D341Med (cell line): ENCODE measurements around the gene PPCDC.

ENCODE experiments used
- DNase-seq: peaks from one replicate; pipeline ENCODE4 v3.0.0; 2012; ENCODE audit warnings: low spot score

PPCDC gene

DNA sequence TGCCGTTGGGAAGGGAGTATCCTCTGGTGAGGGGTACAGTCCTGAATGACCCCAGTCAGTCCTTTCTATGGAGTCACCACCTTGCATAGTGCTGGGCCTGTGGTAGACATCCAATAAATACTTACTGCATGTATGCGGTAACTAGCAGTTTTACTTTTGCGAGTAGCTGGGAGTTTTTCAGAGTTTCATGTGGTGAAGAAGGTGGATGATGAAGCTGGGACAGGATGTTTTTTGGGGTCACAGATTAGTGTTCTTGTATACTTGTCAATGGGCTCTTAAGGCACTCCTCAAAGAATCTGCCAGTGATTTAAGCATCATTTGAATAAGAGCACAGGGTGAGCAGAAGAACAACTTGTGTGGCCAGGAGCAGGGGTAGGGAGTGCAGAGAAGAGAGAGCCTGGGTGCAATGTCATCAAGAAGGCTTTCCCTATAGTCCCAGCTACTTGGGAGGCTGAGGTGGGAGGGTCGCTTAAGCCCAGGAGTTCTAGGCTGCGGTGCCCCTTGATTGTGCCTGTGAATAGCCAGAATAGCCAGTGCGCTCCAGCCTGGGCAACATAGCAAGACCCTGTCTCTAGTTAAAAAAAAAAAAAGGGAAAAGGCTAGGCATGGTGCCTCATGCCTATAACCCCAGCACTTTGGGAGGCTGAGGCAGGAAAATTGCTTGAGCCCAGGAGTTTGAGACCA lies 22.1 kb downstream of the PPCDC start:
- DNase-seq = no peak

DNA sequence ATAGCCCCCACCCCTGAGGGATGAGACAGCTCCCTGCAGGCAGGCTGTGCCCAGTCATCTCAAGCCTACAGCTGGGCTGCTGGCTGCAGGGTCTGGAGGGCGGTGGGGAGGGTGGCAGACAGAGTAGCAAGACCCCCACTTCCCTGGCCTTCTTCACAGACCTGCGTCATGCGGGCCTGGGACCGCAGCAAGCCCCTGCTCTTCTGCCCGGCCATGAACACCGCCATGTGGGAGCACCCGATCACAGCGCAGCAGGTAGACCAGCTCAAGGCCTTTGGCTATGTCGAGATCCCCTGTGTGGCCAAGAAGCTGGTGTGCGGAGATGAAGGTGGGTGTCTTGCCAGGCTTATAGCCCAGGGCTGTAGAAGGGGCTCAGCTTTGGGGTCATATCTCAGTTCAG lies 25.0 kb downstream of the PPCDC start:
- DNase-seq = no peak

DNA sequence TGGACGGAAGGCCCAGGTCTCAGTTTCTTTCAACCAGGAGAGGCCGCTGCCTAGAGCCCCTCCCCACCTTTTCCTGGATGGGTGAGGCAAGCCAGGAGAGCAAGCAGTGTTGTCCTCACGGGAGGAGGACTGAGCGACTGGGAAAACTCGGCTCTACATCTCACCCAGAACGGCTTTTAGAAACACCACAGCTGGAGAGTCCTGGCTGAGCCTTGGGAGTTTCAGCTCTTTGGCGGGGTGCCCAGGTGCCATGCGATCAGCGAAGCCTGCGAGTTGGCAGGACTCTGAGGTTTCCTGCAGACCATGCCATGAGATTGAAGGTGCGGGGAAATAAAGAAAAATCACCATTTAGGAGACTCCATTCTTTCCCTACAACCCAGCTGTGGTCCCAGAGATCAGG lies 26.0 kb downstream of the PPCDC start:
- no peak for DNase-seq

DNA sequence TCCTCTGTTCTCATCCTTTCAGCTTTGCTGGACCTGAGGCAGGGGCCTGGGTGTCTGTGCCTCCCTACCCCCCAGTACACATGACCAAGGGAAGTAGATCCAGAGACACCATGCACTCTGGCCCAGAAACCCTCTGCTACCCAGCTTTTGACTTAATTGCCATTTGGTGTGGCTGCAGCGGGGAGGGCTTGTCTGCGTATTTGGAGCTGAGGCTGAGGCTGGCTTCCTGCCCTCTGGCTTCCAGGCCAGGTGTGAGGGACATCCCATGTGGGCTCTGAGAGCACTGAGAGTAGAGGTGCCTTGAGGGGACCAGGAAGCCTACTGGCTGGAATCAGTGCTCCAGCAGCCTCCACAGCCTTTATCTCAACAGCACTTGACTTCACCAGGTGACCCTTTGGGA lies 26.9 kb downstream of the PPCDC start:
- no peak for DNase-seq

DNA sequence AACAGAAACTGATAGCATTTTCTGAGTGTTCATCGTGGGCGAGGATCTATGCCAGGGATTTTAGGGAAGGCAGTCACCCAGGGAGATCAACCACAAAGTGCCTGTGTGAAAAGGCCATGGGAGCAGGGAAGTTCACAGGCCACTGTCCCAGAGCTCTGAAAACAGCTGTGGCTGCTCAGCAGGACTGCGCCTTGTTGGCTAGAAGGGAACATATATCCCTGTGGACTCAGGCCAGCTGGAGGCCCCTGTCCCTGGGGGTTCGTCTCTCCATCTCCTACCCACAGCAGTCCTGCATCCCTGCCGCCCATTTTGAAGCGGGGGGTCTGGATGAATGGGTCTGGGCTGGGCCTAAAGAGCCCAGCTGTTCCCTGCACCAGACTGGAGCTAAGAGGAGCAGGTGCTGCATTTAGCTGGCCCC lies 27.8 kb downstream of the PPCDC start:
- no peak for DNase-seq

DNA sequence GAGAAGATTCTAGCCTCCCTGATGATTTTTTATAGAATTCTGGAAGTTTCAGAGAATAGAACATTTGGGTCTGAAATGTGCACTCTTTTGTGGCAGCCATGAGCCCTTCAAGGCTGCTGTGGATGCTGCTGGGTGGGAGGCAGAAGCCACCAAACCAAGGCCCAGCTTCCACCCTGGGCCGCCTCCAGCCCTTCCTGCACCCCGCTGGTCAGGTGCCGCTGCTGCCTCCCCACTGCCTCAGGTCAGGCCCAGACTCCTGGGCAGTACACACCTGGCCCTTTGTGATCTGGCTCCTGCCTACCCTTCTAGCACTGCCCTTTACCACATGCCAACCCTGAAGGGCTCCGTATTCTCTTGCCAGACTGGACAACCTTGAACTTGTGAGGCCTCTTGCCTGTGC lies 28.3 kb downstream of the PPCDC start:
- DNase-seq = no peak

DNA sequence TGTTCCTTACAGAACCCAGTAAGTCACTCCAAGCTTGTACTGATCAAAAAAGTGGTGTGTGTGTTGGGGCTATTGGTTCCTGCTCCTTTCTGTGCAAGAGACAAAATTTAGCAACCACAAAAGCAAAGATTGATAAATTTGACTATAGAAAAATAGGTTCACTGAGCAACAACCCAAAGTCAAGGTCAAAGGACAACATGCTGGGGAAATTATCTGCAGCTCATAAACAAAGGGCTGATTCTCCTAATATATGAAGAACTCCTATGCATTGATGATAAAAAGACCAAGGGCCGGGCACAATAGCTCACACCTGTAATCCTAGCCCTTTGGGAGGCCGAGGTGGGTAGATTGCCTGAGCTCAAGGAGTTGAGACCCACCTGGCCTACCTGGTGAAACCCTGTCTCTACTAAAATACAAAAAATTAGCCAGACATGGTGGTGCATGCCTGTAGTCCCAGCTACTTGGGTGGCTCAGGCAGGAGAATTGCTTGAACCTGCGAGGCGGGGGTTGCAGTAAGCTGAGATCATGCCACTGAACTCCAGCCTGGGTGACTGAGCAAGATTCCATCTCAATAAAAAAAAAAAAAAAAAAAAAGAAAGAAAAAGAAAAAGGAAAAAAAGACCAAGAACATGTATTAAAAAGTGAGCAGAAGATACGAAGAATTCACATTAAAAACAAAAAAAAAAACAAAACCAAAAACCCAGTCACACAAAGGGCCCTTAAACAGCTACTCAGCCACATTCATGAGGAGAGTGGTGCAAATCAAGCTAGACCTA lies 29.8 kb downstream of the PPCDC start:
- no peak for DNase-seq

DNA sequence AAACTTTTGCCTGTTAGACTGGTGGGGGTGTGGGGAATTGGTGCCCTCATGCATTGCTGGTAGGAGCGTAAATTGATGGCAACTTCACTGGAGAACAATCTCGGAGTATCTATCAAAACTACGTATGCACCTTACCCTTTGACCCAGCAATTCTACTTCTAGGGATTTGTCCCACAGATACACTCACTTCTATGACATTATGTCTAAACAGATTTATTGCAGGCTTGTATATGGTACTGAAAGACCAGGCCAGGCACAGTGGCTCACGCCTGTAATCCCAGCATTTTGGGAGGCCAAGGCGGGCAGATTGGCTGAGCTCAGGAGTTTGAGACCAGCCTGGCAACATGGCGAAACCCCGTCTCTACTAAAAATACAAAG lies 30.3 kb downstream of the PPCDC start:
- DNase-seq = no peak

DNA sequence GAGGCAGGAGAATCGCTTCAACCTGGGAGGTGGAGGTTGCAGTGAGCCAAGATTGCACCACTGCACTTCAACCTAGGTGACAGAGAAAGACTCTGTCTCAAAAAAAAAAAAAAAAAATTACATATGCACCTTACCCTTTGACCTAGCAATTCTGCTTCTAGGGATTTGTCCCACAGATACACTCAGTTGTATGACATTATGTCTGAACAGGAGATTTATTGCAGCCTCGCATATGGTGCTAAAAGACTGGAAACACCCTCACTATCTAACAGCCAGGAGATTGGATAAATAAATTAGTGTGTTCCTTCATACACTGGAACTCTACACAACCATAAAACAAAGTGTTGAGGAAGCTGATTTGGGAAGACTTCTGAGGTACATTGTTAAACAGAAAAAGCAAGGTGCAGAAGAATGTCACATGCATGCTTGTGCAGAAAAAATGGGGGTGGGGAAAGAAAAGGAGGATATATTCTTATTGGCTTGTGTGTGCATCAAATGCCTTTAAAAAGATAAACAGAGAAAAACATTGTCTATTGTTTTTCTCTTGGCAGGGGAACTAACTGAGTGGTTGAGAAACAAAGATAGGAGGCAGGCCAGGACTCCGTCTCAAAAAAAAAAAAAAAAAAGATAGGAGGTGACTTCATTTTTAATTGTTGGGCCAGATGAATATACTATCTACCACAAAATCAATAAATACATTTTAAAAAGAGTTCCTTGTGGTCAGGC lies 30.9 kb downstream of the PPCDC start:
- DNase-seq = no peak

DNA sequence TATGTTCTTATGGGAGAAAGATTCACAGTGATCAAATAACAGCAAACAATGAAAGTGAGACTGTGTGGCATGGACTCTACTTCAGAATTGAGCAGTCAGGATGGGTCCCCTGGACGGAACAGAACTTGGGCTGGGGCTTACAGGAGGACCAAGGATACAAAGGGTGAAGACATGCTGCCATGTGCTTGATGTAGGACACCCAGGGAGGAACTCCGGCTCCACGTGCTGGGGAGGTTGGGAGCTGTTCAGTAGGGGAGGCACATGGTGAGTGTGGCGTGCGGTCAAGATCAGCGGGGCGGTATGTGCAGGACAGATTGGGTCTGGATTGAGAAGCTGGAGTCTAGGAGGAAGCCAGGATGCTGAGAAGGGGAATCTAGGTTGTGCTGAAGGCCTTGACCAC lies 32.6 kb downstream of the PPCDC start:
- no peak for DNase-seq

DNA sequence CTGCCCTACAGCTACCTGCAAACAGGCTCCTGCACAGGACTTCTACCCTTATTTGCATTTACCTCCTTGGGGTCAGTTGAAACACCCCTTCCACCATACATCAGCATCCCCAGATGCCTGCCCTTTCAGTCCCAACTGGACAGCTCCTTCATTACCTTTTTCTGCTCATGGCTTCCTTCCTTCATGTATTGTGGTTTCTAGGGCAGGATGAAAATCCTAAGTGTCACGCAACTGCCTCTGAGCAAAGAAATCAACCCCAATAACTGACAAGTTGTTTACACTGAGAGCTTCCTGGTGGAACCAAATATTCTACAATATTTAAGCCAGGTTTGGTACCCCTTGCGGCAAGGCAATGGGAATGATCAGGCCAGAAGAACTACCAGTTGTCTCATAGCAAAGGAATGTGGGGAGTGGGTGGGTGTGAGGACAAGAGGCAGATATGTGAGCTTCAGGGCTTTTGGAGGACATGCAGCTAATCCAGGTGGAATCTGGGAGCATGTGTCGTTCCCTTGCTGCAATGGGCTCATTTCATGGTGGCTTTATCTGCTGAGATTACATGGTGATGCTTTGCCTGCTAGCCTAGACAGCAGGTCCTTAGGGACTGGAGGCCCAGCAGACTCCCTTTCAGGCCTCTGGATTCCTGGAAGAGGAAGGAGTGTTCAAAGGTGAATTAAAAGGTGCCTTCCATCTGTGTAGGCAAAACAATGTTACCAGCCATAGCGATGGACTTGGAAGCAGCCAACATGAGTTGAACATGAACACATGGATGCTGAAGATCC lies 34.9 kb downstream of the PPCDC start:
- no peak for DNase-seq

DNA sequence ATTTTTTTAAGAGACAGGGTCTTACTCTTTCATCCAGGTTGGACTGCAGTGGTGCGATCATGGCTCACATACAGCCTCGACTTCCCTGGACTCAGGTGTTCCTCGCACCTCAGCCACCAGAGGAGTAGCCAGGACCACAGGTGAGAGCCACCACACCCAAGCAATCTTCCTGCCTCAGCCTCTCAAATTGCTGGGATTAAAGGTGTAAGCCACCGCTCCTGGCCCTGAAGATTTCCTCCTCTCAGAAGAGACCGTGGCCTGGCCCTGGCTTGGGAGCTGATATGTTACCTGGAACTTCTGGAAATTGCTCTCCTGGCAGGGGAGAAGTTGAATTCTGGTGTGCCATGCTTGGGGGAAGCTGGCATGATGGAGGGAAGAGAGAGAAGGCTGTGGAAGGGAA lies 36.2 kb downstream of the PPCDC start:
- DNase-seq = no peak

DNA sequence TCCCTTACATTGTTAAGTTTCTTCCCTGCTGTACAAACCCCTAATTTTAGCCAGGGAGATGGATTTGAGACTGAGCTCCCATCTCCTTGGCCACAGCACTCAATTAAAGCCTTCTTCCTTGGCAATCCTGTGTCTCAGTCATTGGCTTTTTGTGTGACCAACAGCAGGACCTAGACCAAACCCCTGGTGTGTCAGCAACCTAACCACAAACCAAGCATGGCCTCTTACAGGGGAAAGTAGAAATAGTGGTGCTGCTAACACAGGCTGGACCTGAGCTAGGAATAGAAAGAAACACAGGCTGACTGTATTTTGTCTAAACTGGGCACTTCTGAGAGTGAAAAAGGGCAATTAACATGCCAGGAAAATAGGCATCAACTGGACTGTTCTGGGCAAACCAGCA lies 37.9 kb downstream of the PPCDC start:
- DNase-seq = no peak

DNA sequence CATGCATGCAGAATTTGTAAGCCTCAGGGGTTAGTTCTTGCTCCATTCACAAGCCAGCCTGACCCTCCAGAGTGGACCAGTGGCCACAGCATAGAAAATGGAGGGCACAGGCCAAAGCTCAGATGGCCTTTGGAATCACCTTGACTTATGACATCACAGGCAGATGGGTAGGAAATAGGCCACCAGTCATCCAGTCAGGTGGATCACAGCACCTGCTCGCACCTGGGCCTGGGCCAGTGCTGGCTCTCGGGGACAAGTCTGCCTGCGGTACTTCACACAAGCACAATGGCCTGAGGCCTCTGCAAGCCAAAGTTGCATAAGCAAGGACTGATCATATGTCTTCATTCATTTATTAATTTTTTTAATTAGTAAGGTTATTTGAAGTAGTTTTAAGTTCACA lies 39.3 kb downstream of the PPCDC start:
- DNase-seq = no peak

DNA sequence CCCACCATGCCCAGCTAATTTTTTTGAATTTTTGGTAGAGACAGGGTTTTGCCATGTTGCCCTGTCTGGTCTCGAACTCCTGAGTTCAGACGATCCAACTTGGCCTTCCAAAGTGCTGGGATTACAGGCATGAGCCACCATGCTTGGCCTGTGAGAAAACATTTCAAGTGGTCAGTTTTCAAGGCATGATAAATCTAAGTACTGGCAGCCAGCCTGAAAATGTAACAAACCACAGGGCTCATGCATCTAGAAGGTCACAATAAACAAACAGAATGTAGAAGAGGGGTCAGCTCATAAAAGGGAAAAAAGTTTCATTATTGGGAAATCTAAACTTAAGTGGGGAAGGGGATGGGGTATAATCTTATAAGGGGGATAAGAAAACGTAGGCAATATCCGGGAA lies 39.9 kb downstream of the PPCDC start:
- DNase-seq = no peak

DNA sequence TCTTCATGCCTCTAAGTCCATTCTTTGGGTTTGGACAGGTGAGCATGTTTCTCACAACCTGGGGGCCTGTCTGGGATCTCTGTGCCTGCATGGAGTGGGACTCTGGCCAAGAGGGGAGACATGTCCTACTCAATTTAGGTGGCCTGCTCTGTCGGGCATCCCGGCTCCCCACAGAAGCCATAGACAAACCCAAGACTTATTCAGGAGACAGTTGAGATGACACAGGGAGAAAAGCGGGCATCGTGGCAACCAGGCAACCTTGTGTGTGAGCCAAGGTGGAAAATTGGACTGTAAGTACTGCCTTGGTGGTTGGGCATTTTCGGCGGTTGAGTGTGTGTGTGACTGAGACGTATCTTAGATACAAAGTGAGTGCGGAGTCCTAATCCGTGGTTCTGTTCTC lies 40.5 kb downstream of the PPCDC start:
- DNase-seq = no peak

DNA sequence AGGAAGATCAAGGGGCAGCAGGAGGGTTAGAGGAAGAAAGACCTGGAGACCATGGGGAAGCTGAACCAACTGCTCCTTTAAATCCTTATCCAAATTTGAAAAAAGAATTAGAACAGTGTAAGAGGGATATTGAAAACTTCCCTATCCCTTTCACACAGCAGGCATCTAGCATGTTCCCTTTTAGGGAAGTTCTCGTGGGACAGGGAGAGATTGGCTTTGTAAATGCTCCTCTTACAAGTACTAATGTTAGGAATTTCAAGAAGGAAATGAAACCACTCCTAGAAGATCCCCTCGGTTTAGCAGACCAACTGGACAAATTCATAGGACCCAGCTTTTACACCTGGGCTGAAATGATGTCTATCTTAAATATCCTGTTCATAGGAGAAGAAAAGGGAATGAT lies 41.5 kb downstream of the PPCDC start:
- no peak for DNase-seq

DNA sequence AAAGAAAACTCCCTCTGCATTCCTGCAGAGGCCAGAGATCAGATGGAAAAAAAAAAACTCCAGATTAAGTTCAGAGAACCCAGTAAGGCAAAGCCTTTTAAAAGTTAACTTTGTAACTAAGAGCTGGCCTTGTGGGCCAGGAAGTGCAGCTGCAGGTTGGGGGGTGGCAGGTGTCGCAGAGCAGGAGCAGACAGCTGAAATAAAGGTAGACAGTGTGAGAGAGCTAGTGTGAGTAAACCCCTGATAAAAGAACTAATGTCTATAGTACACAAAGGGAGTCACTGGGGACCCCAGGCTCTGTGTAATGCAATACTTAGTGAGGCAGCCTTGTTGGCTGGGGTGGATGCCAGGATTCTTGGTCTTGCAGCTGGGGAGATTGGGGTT lies 42.1 kb downstream of the PPCDC start:
- no peak for DNase-seq

DNA sequence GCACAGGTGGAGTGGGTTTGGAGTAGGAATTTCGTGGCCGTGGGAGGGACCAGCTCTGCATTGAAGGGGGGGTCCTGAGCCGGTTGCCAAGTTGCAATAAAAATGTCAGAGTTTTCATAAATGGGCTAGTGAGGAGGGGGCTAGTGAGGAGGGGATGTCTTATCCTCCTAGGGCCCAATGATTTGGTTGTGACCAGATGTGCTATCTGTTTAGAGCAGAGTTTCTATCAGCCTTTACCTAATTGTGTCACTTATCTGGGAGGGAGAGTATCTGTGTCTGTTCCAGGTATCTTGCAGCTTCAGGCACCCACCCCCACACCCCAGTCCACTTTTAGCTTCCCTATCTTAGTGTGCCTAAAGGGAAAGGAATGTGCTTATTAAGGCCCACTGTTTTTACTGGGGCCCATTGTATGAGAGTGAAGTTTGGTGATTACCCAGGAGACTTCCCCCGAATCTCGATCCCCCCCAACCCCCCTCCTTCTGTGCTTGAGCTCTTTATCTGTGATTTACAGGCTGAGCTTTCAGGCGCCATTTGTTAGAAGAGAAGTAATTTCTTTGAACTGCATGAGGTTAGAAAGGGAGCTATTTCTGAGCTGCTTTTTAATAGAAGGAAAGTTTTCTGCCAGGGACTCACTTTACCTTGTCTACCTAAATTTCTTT lies 42.6 kb downstream of the PPCDC start:
- no peak for DNase-seq

DNA sequence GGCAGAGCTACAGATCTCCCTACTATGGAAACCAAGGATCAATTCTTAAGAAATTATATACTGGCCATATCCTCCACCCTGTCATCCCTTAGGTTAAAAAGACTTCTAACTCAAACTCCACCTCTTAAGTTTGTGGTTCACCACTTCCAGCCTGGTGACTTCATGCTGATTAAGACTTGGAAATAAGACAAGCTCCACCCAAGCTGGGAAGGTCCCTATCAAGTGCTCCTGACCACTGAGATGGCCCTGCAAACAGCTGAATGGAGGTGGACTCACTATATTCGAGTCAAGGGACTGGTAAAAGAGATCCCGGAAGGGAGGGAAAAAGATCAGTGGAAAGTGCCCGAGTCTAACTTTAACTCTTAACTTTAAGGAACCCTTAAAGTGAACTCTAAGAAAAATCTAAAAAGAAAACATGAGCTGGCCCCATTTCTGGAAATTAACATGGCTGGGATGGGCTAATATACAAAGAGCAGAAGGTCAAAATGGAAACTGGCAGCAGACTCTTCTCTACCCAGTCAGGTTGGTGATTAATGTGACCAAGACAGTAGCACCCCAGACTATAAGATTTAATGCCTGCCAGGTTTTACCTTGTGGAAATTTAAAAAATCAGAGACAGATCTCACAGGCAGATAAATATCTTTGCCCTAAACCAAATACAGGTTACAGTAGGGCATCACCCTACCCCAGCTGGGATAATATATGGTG lies 43.9 kb downstream of the PPCDC start:
- no peak for DNase-seq

DNA sequence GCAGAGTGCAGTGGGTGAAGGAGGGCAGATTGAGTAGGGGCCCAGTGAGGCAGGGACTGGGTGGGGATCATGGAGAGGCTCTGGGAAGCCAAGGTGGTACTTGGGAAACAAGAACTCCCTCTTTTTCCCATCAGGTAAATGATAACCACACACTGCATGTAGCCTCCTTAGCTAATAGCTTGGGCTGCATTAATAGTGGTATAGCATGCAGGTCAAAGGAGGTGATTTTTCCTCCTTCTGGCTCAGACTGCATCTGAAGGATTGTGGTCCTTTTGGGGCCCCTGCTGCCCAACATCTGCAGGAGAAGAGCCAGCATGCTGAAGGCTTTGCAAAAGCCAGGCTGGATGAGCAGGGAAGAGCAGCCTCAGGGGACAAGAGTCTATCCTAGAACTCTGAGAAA lies 45.4 kb downstream of the PPCDC start:
- DNase-seq = no peak
